ENCODE results near the gene COA1. TPM values are rescaled to one million over a fixed set of nuclear protein-coding genes. Genes with fewer than 3 reads are reported as not detected.

COA1 gene
- total and polyA plus RNA-seq, 9 of the 15 experiments (the other 6 are each of a cell fraction or from before 2014, with no cell fraction given) = 98.9 to 463 (median 181) TPM

DNA sequence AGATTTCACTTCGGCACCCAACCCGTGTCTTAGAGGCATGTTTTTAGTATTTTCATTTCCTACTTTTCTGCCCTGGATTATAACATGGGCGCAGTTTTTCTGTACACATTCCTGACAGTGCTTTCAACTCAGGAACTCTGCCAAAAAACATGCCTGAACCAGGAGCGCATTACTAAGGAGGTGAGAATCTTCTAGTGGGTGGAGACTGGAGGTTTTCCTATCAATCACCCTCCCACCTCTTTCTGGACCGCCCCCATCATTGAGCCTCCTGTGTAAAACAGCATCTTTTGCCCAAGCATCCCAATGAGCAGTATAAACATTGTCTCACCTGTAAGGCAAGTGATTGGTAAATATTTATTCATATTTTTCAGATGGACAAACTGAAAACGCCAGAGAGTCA lies 93.2 kb downstream of the COA1 start:
- Histone ChIP-seq H3K79me2 (ENCODE audit: control insufficient read depth, insufficient read depth, low read length) (no peaks in the 10 kb centered on the region), H4K20me1 (replicated peaks; ENCODE audit: control insufficient read depth, insufficient read depth, low read length) (no peaks in the 10 kb centered on the region; the same call in 1 of the 2 replicates), H3K9me1 (ENCODE audit: control insufficient read depth, insufficient read depth, low read length) (no peaks in the 10 kb centered on the region), H3K9me3 (replicated peaks; ENCODE audit: control insufficient read depth, insufficient read depth, low read depth, low read length) (no peaks in the 10 kb centered on the region), H3K27ac (ENCODE audit: extremely low read depth, low read depth, low read length) (no peak overlapping the region), H3K9ac (ENCODE audit: insufficient read depth in 1 of 2, low read depth in 2 of 2, low read length in 2 of 2) (no peak overlapping the region), H3K36me3 (ENCODE audit: control insufficient read depth, insufficient read depth, low read length) (peaks cover 91% of the 10 kb centered on the region), H3K4me3 (no peak overlapping the region), H2AFZ (ENCODE audit: low read depth, low read length) (no peak overlapping the region), H3K27me3 (ENCODE audit: control insufficient read depth in 2 of 2, insufficient read depth in 2 of 2, low read length in 2 of 2) (no peaks in the 10 kb centered on the region), H3K4me1 (replicated peaks in 1 of 2; ENCODE audit: control insufficient read depth in 2 of 2, insufficient read depth in 2 of 2, low read length in 2 of 2) (no peaks in the 10 kb centered on the region), H3K4me2 (ENCODE audit: insufficient read depth, low read length) (no peak overlapping the region)
- ATAC-seq = no peak
- POLR2A ChIA-PET = no interaction called here
- intact Hi-C loops (cut with micrococcal nuclease) (no loop called here), in situ Hi-C loops (cut with MboI) (no loop called here)
- CTCF ChIA-PET (ENCODE audit: low intra/inter-chr PET ratio) = no interaction called here
- no TSS peak for BruUV-seq (replicated peaks)
- DNase-seq (ENCODE audit: extremely low read depth in 1 of 4, low spot score in 3 of 4) = no peak
- no peak for FAIRE-seq
- 93% methylated on average over 6 of the region's 6 CpGs for WGBS (ENCODE audit: insufficient coverage, low coverage, missing lambda C conversion rate)
- TF ChIP-seq ETS2 (tag; IDR thresholded peaks at IDR 0.05; ENCODE audit: borderline replicate concordance, poor library complexity, severe bottlenecking) (no peak), KHSRP (IDR thresholded peaks at IDR 0.05) (no peak), MBD2 (IDR thresholded peaks at IDR 0.05; ENCODE audit: borderline replicate concordance, low read depth) (no peak), ZNF436 (CRISPR knock-in tag; IDR thresholded peaks at IDR 0.05) (no peak), COPS2 (conservative IDR thresholded peaks at IDR 0.05) (no peak), ZNF146 (CRISPR knock-in tag; IDR thresholded peaks at IDR 0.05; ENCODE audit: unreplicated experiment) (no peak), SIN3A (IDR thresholded peaks at IDR 0.05; ENCODE audit: borderline replicate concordance in 2 of 2, control insufficient read depth in 1 of 2, low read depth in 2 of 2, low read length in 2 of 2) (no peak), GTF2F1 (IDR thresholded peaks at IDR 0.05; ENCODE audit: low read depth, low read length) (no peak), SOX6 (IDR thresholded peaks at IDR 0.05) (no peak), ZNF24 (IDR thresholded peaks at IDR 0.05) (no peak)
- TF ChIP-seq, protein P1, sequence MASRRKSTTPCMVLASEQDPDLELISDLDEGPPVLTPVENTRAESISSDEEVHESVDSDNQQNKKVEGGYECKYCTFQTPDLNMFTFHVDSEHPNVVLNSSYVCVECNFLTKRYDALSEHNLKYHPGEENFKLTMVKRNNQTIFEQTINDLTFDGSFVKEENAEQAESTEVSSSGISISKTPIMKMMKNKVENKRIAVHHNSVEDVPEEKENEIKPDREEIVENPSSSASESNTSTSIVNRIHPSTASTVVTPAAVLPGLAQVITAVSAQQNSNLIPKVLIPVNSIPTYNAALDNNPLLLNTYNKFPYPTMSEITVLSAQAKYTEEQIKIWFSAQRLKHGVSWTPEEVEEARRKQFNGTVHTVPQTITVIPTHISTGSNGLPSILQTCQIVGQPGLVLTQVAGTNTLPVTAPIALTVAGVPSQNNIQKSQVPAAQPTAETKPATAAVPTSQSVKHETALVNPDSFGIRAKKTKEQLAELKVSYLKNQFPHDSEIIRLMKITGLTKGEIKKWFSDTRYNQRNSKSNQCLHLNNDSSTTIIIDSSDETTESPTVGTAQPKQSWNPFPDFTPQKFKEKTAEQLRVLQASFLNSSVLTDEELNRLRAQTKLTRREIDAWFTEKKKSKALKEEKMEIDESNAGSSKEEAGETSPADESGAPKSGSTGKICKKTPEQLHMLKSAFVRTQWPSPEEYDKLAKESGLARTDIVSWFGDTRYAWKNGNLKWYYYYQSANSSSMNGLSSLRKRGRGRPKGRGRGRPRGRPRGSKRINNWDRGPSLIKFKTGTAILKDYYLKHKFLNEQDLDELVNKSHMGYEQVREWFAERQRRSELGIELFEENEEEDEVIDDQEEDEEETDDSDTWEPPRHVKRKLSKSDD (conservative IDR thresholded peaks at IDR 0.05; ENCODE audit: low read length) = no peak
- TF ChIP-seq, protein P2, sequence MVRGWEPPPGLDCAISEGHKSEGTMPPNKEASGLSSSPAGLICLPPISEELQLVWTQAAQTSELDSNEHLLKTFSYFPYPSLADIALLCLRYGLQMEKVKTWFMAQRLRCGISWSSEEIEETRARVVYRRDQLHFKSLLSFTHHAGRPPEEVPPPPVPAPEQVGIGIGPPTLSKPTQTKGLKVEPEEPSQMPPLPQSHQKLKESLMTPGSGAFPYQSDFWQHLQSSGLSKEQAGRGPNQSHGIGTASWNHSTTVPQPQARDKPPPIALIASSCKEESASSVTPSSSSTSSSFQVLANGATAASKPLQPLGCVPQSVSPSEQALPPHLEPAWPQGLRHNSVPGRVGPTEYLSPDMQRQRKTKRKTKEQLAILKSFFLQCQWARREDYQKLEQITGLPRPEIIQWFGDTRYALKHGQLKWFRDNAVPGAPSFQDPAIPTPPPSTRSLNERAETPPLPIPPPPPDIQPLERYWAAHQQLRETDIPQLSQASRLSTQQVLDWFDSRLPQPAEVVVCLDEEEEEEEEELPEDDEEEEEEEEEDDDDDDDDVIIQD (CRISPR knock-in tag; IDR thresholded peaks at IDR 0.05) = no peak
